Neural cell (in vitro differentiated cells): ENCODE measurements around the gene SLC35E1. TPM values are rescaled to one million over a fixed set of nuclear protein-coding genes. Genes with fewer than 3 reads are reported as not detected.

ENCODE experiments used
- H2AFZ ChIP-seq: fragments of 200-600, 300-800 bp; sonication (generic), shearing (Covaris generic); 2 replicates; pipeline ENCODE4 v1.6.0; 2014; ENCODE audit warnings: low read depth, mild to moderate bottlenecking, antibody characterized with exemption, low read length, moderate library complexity
- H3F3A ChIP-seq: fragments of 200-600 bp; shearing (Covaris generic); 2 replicates; pipeline ENCODE4 v1.6.1; 2016; ENCODE audit warnings: mild to moderate bottlenecking, moderate library complexity, mixed read lengths, antibody characterized with exemption, low read length; ENCODE audit not compliant: insufficient read depth, poor library complexity, severe bottlenecking
- H3K27ac ChIP-seq: fragments of 200-600, 300-800 bp; sonication (generic), shearing (Covaris generic); 2 replicates; pipeline ENCODE4 v1.5.1; 2014; ENCODE audit warnings: mild to moderate bottlenecking, low read length, moderate library complexity
- H3K27me3 ChIP-seq: fragments of 300-800, 200-600 bp; sonication (generic), shearing (Covaris generic); 2 replicates; pipeline ENCODE4 v1.6.0; 2014; ENCODE audit warnings: mild to moderate bottlenecking, low read depth, low read length, moderate library complexity; ENCODE audit not compliant: insufficient read depth
- H3K36me3 ChIP-seq: fragments of 300-800, 200-600 bp; sonication (generic), shearing (Covaris generic); 2 replicates; pipeline ENCODE4 v1.5.1; 2014; ENCODE audit warnings: mild to moderate bottlenecking, antibody characterized with exemption, low read length, moderate library complexity; ENCODE audit not compliant: insufficient read depth
- H3K4me2 ChIP-seq: fragments of 300-800, 200-600 bp; sonication (generic), shearing (Covaris generic); 2 replicates; pipeline ENCODE4 v1.6.0; 2014; ENCODE audit warnings: mild to moderate bottlenecking, low read length
- H3K4me3 ChIP-seq: fragments of 300-800, 200-600 bp; sonication (generic), shearing (Covaris generic); 2 replicates; pipeline ENCODE4 v1.5.1; 2014; ENCODE audit warnings: mild to moderate bottlenecking, low read length, moderate library complexity
- H3K79me2 ChIP-seq: fragments of 200-600 bp; shearing (Covaris generic); replicated peaks from 2 replicates; pipeline ENCODE4 v1.6.0; 2014; ENCODE audit warnings: mild to moderate bottlenecking, low read length, moderate library complexity; ENCODE audit not compliant: insufficient read depth
- H3K9ac ChIP-seq: fragments of 300-800, 200-600 bp; sonication (generic), shearing (Covaris generic); 2 replicates; pipeline ENCODE4 v1.6.1; 2016; ENCODE audit warnings: mild to moderate bottlenecking, low read length, mixed read lengths
- H3K9me2 ChIP-seq: fragments of 200-600 bp; shearing (Covaris generic); 2 replicates; pipeline ENCODE4 v1.6.1; 2016; ENCODE audit warnings: mild to moderate bottlenecking, low read length, mixed read lengths; ENCODE audit not compliant: insufficient read depth
- H3K9me3 ChIP-seq: fragments of 200-600, 300-800 bp; sonication (generic), shearing (Covaris generic); 2 replicates; pipeline ENCODE4 v1.6.1; 2016; ENCODE audit warnings: mild to moderate bottlenecking, mixed run types, low read length, moderate library complexity, mixed read lengths
- H4K20me1 ChIP-seq: fragments of 200-600 bp; shearing (Covaris generic); 2 replicates; pipeline ENCODE4 v1.6.1; 2016; ENCODE audit warnings: mild to moderate bottlenecking, mixed run types; ENCODE audit not compliant: insufficient read depth
- CTCF ChIP-seq: fragments of 450-650 bp; IDR thresholded peaks from 2 replicates; pipeline ENCODE4 v1.5.1; 2014; ENCODE audit warnings: antibody characterized with exemption, mild to moderate bottlenecking, moderate library complexity; ENCODE audit not compliant: poor library complexity, severe bottlenecking
- EP300 ChIP-seq: fragments of 450-650 bp; conservative IDR thresholded peaks from 2 replicates; pipeline ENCODE4 v1.6.1; 2014; ENCODE audit warnings: antibody characterized with exemption, mild to moderate bottlenecking, moderate library complexity; ENCODE audit not compliant: poor library complexity, severe bottlenecking
- EZH2 ChIP-seq: fragments of 200-600, 300-800 bp; shearing (Covaris generic), sonication (generic); IDR thresholded peaks from 2 replicates; pipeline ENCODE4 v1.6.1; 2014; ENCODE audit warnings: antibody characterized with exemption, low read length, borderline replicate concordance, mild to moderate bottlenecking; ENCODE audit not compliant: insufficient read depth, poor library complexity, severe bottlenecking
- MXI1 ChIP-seq: fragments of 450-650 bp; conservative IDR thresholded peaks from 2 replicates; pipeline ENCODE4 v1.6.1; 2014; ENCODE audit warnings: antibody characterized with exemption, mild to moderate bottlenecking; ENCODE audit not compliant: poor library complexity, severe bottlenecking
- POLR2AphosphoS5 ChIP-seq: IDR thresholded peaks from 2 replicates; pipeline ENCODE4 v1.6.1; 2012
- RAD21 ChIP-seq: fragments of 450-650 bp; conservative IDR thresholded peaks from 2 replicates; pipeline ENCODE4 v1.6.1; 2014; ENCODE audit warnings: antibody characterized with exemption, mild to moderate bottlenecking, moderate library complexity
- SMC3 ChIP-seq: fragments of 450-650 bp; conservative IDR thresholded peaks from 2 replicates; pipeline ENCODE4 v1.6.1; 2014; ENCODE audit warnings: antibody characterized with exemption, mild to moderate bottlenecking, moderate library complexity; ENCODE audit not compliant: poor library complexity
- TAF1 ChIP-seq: IDR thresholded peaks from 2 replicates; pipeline ENCODE4 v1.6.1; 2012; ENCODE audit warnings: low read depth
- polyA plus RNA-seq: library from polyadenylated mRNA; depleted of rRNA; stranded (reverse); fragments of >200 nt; gene quantifications from 2 replicates; pipeline ENCODE4 v1.2.3, GENCODE V29; 2014
- TF ChIP-seq, protein P1 (sequence below): IDR thresholded peaks from 2 replicates; pipeline ENCODE4 v1.6.1; 2012; ENCODE audit warnings: borderline replicate concordance

The SLC35E1 gene
- polyA plus RNA-seq, 1 donor from 2014 or later = 23.9 TPM

GRCh38 chr19:16587833-16588823, 15.9 kb upstream of the SLC35E1 start:
- no peaks in the 10 kb centered on the region for H4K20me1 ChIP-seq
- no peaks in the 10 kb centered on the region for H3K9me2 ChIP-seq
- H3F3A ChIP-seq = peaks cover 4% of the 10 kb centered on the region
- no peaks in the 10 kb centered on the region for H3K9me3 ChIP-seq
- H2AFZ ChIP-seq = no peak overlapping the region
- TF ChIP-seq POLR2AphosphoS5 = no peak
- no peak for TF ChIP-seq MXI1
- no peak for TF ChIP-seq SMC3
- TF ChIP-seq EZH2 = no peak
- peak overlapping the region; percentile 40 for H3K4me3 ChIP-seq
- peak overlapping the region; percentile 53 for H3K27ac ChIP-seq
- H3K27me3 ChIP-seq = no peaks in the 10 kb centered on the region
- peak overlapping the region; percentile 30 for H3K9ac ChIP-seq
- H3K79me2 ChIP-seq = peaks cover 21% of the 10 kb centered on the region
- H3K4me2 ChIP-seq = no peak overlapping the region
- no peaks in the 10 kb centered on the region for H3K36me3 ChIP-seq

GRCh38 chr19:16586991-16587832, 15.0 kb upstream of the SLC35E1 start:
- TF ChIP-seq POLR2AphosphoS5 = no peak
- no peak for TF ChIP-seq EP300
- TF ChIP-seq SMC3 = no peak
- no peak for TF ChIP-seq CTCF
- no peak for TF ChIP-seq TAF1
- TF ChIP-seq MXI1 = no peak
- no peak for TF ChIP-seq RAD21
- TF ChIP-seq, protein P1, sequence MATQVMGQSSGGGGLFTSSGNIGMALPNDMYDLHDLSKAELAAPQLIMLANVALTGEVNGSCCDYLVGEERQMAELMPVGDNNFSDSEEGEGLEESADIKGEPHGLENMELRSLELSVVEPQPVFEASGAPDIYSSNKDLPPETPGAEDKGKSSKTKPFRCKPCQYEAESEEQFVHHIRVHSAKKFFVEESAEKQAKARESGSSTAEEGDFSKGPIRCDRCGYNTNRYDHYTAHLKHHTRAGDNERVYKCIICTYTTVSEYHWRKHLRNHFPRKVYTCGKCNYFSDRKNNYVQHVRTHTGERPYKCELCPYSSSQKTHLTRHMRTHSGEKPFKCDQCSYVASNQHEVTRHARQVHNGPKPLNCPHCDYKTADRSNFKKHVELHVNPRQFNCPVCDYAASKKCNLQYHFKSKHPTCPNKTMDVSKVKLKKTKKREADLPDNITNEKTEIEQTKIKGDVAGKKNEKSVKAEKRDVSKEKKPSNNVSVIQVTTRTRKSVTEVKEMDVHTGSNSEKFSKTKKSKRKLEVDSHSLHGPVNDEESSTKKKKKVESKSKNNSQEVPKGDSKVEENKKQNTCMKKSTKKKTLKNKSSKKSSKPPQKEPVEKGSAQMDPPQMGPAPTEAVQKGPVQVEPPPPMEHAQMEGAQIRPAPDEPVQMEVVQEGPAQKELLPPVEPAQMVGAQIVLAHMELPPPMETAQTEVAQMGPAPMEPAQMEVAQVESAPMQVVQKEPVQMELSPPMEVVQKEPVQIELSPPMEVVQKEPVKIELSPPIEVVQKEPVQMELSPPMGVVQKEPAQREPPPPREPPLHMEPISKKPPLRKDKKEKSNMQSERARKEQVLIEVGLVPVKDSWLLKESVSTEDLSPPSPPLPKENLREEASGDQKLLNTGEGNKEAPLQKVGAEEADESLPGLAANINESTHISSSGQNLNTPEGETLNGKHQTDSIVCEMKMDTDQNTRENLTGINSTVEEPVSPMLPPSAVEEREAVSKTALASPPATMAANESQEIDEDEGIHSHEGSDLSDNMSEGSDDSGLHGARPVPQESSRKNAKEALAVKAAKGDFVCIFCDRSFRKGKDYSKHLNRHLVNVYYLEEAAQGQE = no peak
- TF ChIP-seq EZH2 = no peak
- peak overlapping the region; percentile 40 for H3K4me3 ChIP-seq
- no peaks in the 10 kb centered on the region for H3K9me2 ChIP-seq
- H3K9me3 ChIP-seq = no peaks in the 10 kb centered on the region
- H3K4me2 ChIP-seq = no peak overlapping the region
- H2AFZ ChIP-seq = no peak overlapping the region
- peaks cover 21% of the 10 kb centered on the region for H3K79me2 ChIP-seq
- H3F3A ChIP-seq = peaks cover 7% of the 10 kb centered on the region
- peak overlapping the region; percentile 53 for H3K27ac ChIP-seq
- no peaks in the 10 kb centered on the region for H3K36me3 ChIP-seq
- no peaks in the 10 kb centered on the region for H3K27me3 ChIP-seq
- peak overlapping the region; percentile 9 for H3K9ac ChIP-seq
- no peaks in the 10 kb centered on the region for H4K20me1 ChIP-seq
